MM.1S (cell line): ENCODE measurements around the gene PADI3.

Experiments used
- EZH2 ChIP-seq: fragments of 300-600 bp; sonication (generic); optimal IDR thresholded peaks from 2 replicates; pipeline ENCODE3; 2017; ENCODE audit warnings: low read depth, mild to moderate bottlenecking, antibody characterized with exemption, low read length, mixed read lengths
- EZH2phosphoT487 ChIP-seq: fragments of 300-600 bp; sonication (generic); IDR thresholded peaks from 2 replicates; pipeline ENCODE4 v1.6.1; 2018; ENCODE audit warnings: antibody characterized with exemption, low read length
- TF ChIP-seq, protein P1 (sequence below): fragments of 300-600 bp; sonication (generic); IDR thresholded peaks from 2 replicates; pipeline ENCODE4 v1.5.1; 2016; ENCODE audit warnings: antibody characterized with exemption, low read length, mixed read lengths

DNA sequence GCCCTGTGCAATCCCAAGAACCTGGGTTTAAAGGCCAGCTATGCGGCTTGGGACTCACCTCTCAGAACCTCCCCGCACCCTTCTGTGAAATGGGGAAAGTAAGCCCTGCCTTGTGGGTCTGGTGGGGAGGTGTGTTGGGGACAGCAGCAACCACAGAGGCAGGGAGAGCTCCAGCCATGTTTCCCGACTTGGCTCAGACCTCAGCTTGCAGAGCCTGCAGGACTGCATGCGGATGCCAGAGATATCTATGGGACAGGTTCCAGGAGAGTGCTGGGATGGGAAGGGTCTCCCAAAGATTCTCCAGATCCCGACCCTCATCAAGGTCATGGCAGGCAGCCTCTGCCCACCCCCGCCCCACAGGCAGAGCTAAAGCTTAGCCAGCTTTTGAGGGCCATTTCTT, 23.8 kb upstream of the PADI3 start:
- TF ChIP-seq, protein P1, sequence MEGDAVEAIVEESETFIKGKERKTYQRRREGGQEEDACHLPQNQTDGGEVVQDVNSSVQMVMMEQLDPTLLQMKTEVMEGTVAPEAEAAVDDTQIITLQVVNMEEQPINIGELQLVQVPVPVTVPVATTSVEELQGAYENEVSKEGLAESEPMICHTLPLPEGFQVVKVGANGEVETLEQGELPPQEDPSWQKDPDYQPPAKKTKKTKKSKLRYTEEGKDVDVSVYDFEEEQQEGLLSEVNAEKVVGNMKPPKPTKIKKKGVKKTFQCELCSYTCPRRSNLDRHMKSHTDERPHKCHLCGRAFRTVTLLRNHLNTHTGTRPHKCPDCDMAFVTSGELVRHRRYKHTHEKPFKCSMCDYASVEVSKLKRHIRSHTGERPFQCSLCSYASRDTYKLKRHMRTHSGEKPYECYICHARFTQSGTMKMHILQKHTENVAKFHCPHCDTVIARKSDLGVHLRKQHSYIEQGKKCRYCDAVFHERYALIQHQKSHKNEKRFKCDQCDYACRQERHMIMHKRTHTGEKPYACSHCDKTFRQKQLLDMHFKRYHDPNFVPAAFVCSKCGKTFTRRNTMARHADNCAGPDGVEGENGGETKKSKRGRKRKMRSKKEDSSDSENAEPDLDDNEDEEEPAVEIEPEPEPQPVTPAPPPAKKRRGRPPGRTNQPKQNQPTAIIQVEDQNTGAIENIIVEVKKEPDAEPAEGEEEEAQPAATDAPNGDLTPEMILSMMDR: no peak
- TF ChIP-seq EZH2: no peak
- TF ChIP-seq EZH2phosphoT487: no peak
